ENCODE measurements around the gene ZNF133. TPM values are rescaled to one million over a fixed set of nuclear protein-coding genes. Genes with fewer than 3 reads are reported as not detected.
A peak's percentile ranks its signal among the peaks of the same experiment; 100 is the strongest.

Gene ZNF133
- total and polyA plus RNA-seq, 9 donors, result 13.1 to 23.9 (median 16.7) TPM

DNA sequence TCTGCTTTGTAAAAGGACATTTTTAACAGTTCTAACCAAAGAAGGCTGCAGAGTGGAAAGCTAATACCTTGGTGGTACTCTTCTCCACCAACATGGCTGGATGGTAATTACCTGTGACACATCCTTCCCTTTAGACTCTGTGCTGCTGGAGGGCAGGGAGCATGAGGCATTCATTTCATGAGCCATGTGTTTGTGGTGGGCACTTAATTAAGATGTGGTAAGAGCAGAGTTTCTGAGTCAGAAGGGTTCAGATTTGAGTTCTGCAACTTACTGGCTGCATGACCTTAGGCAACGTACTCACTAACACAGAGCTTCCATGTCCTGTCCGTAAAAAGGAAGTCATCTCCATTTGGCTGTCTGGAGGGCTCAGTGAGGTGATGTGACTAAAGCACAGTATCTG is 9.1 kb upstream of the ZNF133 start:
- DNase-seq, result no peak
- H3K27ac ChIP-seq (ENCODE audit: low read length), result no peak overlapping the region
- peaks cover 11% of the 10 kb centered on the region for H3K27me3 ChIP-seq (ENCODE audit: control insufficient read depth, insufficient read depth, low read length)
- H3K9me3 ChIP-seq (replicated peaks; ENCODE audit: control insufficient read depth, low read depth, low read length), result peaks cover 2% of the 10 kb centered on the region
- no peaks in the 10 kb centered on the region for H3K36me3 ChIP-seq (ENCODE audit: control insufficient read depth, insufficient read depth, low read length)
- no CpG with 5 or more reads among the region's 2 CpGs for WGBS (ENCODE audit: insufficient coverage)
- no peak overlapping the region for H3K4me3 ChIP-seq (ENCODE audit: low read length)
- no peaks in the 10 kb centered on the region for H3K4me1 ChIP-seq (ENCODE audit: control insufficient read depth, insufficient read depth, low read length)

DNA sequence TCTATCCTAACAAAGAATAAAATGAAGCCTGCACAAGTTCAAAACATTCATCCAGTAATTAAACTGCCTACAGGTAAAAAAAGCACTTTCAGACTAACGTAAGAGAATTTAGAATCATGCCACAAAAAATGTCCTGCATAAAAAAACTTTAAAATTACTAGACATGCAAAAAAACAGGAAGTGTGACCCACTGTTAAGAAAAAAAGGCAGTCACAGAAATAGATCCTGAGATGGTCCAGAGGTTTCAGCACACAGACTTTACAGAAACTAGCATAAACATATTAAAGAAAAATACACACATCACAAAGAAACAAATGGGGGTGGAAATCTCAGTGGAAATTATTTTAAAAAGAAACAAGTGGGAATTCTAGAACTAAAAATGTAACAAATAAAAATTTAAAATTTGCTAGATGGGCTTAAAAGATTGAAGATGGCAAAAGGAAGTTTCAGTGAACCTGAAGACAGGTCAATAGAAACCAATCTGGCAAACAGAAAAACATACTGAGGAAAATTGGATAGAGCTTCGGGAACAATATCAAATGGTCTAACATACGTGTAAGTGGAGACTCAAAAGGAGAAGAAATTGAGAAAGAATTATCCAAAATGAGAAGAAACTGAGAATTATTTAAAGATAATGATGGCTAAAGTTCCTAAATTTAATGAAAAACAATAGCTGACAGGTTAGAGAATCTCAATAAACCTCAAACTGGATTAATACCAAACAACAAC is 3.4 kb upstream of the ZNF133 start:
- 90% methylated on average over 2 of the region's 3 CpGs for WGBS (ENCODE audit: insufficient coverage)
- Histone ChIP-seq H3K9me3 (replicated peaks; ENCODE audit: control insufficient read depth, low read depth, low read length) (peaks cover 13% of the 10 kb centered on the region), H3K27me3 (ENCODE audit: control insufficient read depth, insufficient read depth, low read length) (peaks cover 7% of the 10 kb centered on the region), H3K4me1 (ENCODE audit: control insufficient read depth, insufficient read depth, low read length) (peaks cover 13% of the 10 kb centered on the region), H3K4me3 (ENCODE audit: low read length) (no peak overlapping the region), H3K27ac (ENCODE audit: low read length) (no peak overlapping the region), H3K36me3 (ENCODE audit: control insufficient read depth, insufficient read depth, low read length) (no peaks in the 10 kb centered on the region)
- DNase-seq, result no peak

DNA sequence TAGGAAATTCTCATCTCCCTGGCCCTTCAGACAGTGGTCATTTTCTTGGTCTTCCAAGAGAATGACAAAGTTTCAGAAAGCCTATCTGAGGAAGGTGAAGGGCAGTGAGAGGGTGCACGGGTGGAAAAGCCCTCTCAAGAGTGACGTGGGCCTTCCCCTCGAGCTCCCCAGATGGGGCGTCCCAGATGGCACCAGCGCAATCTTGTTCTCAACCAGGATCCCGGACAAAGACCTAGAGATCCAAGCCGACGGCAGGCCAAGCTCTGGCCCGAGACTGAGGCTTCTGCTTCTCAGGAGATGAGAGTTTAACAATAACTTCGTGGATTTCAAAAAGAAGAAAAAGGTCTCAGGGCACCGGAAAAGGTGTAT is 797 bp upstream of the ZNF133 start:
- Histone ChIP-seq H3K36me3 (ENCODE audit: control insufficient read depth, insufficient read depth, low read length) (peaks cover 16% of the 10 kb centered on the region), H3K4me3 (ENCODE audit: low read length) (peak overlapping the region; percentile 89), H3K27ac (ENCODE audit: low read length) (peak overlapping the region; percentile 88), H3K9me3 (replicated peaks; ENCODE audit: control insufficient read depth, low read depth, low read length) (peaks cover 13% of the 10 kb centered on the region), H3K4me1 (ENCODE audit: control insufficient read depth, insufficient read depth, low read length) (peaks cover 13% of the 10 kb centered on the region), H3K27me3 (ENCODE audit: control insufficient read depth, insufficient read depth, low read length) (peaks cover 4% of the 10 kb centered on the region)
- no peak for DNase-seq
- WGBS (ENCODE audit: insufficient coverage), result 5% methylated on average over 8 of the region's 11 CpGs

GRCh38 chr20:18288749-18289267 is 481 bp downstream of the ZNF133 start:
- WGBS (ENCODE audit: insufficient coverage), result 3% methylated on average over 18 of the region's 19 CpGs
- Histone ChIP-seq H3K27ac (ENCODE audit: low read length) (no peak overlapping the region), H3K27me3 (ENCODE audit: control insufficient read depth, insufficient read depth, low read length) (peaks cover 4% of the 10 kb centered on the region)

DNA sequence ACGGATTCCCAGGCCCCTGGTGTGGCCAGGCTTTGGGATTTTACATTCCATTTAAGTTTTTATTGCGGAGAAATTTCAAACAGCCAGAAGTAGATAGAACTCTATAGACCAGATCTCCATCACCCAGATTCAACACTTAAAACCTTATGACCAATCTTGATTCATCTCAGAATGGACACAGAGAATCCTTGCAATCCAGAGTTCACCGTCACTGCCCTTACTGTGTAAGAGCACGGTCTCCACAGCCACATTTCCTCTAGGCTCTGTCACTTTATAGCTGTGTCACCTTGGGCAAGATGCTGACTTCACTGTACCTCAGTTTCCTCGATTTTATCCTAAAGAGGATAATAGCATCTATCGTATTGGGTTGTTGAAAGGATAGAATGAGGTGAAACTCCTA is 979 bp downstream of the ZNF133 start:
- Histone ChIP-seq H3K4me1 (ENCODE audit: control insufficient read depth, insufficient read depth, low read length) (peaks cover 13% of the 10 kb centered on the region), H3K9me3 (replicated peaks; ENCODE audit: control insufficient read depth, low read depth, low read length) (peaks cover 21% of the 10 kb centered on the region), H3K27ac (ENCODE audit: low read length) (no peak overlapping the region), H3K4me3 (ENCODE audit: low read length) (peak overlapping the region; percentile 89), H3K27me3 (ENCODE audit: control insufficient read depth, insufficient read depth, low read length) (peaks cover 2% of the 10 kb centered on the region), H3K36me3 (ENCODE audit: control insufficient read depth, insufficient read depth, low read length) (peaks cover 23% of the 10 kb centered on the region)
- WGBS (ENCODE audit: insufficient coverage), result 80% methylated on average over 3 of the region's 6 CpGs
- no peak for DNase-seq

More at GRCh38 chr20:18288749-18289267, 481 bp downstream of the ZNF133 start:
- Histone ChIP-seq H3K9me3 (replicated peaks; ENCODE audit: control insufficient read depth, low read depth, low read length) (peaks cover 21% of the 10 kb centered on the region), H3K4me1 (ENCODE audit: control insufficient read depth, insufficient read depth, low read length) (peaks cover 13% of the 10 kb centered on the region), H3K36me3 (ENCODE audit: control insufficient read depth, insufficient read depth, low read length) (peaks cover 23% of the 10 kb centered on the region), H3K4me3 (ENCODE audit: low read length) (peak overlapping the region; percentile 89)
- no peak for DNase-seq

- H3K9me3 ChIP-seq (replicated peaks; ENCODE audit: control insufficient read depth, low read depth, low read length), result peaks cover 28% of the 10 kb centered on the region
- no peaks in the 10 kb centered on the region for H3K4me1 ChIP-seq (ENCODE audit: control insufficient read depth, insufficient read depth, low read length)
- DNase-seq, result no peak
- WGBS (ENCODE audit: insufficient coverage), result no CpG with 5 or more reads among the region's 3 CpGs
- H3K36me3 ChIP-seq (ENCODE audit: control insufficient read depth, insufficient read depth, low read length), result peaks cover 9% of the 10 kb centered on the region
- H3K4me3 ChIP-seq (ENCODE audit: low read length), result no peak overlapping the region
- no peaks in the 10 kb centered on the region for H3K27me3 ChIP-seq (ENCODE audit: control insufficient read depth, insufficient read depth, low read length)
- no peak overlapping the region for H3K27ac ChIP-seq (ENCODE audit: low read length)
Observed at GRCh38 chr20:18299364-18299763, 11.0 kb downstream of the ZNF133 start.

DNA sequence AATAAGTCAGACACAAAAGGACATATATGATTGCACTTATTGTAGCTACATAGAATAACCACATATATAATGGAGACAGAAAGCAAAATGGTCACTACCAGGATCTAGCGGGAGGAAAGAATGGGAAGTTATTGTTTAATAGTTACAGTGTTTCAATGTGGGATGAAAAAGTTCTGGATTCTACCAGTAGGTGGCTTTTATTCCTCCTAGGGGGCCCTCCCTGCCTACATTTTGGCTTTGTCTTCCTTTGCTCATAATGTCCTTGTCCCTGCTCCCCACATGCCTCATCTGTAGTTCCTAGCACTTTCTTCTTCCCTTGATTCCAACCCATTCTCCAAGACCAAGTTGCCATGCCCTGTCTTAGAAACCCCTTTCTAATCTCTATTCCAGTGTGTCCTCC is 16.3 kb downstream of the ZNF133 start:
- Histone ChIP-seq H3K4me3 (ENCODE audit: low read length) (no peak overlapping the region), H3K9me3 (replicated peaks; ENCODE audit: control insufficient read depth, low read depth, low read length) (peaks cover 2% of the 10 kb centered on the region), H3K36me3 (ENCODE audit: control insufficient read depth, insufficient read depth, low read length) (peaks cover 20% of the 10 kb centered on the region), H3K4me1 (ENCODE audit: control insufficient read depth, insufficient read depth, low read length) (no peaks in the 10 kb centered on the region), H3K27ac (ENCODE audit: low read length) (no peak overlapping the region), H3K27me3 (ENCODE audit: control insufficient read depth, insufficient read depth, low read length) (no peaks in the 10 kb centered on the region)
- no CpG with 5 or more reads among the region's 1 CpG for WGBS (ENCODE audit: insufficient coverage)
- DNase-seq, result no peak

GRCh38 chr20:18307301-18307700 is 19.0 kb downstream of the ZNF133 start:
- Histone ChIP-seq H3K9me3 (replicated peaks; ENCODE audit: control insufficient read depth, low read depth, low read length) (peaks cover 2% of the 10 kb centered on the region), H3K36me3 (ENCODE audit: control insufficient read depth, insufficient read depth, low read length) (peaks cover 22% of the 10 kb centered on the region), H3K4me3 (ENCODE audit: low read length) (no peak overlapping the region), H3K27ac (ENCODE audit: low read length) (no peak overlapping the region), H3K4me1 (ENCODE audit: control insufficient read depth, insufficient read depth, low read length) (no peaks in the 10 kb centered on the region), H3K27me3 (ENCODE audit: control insufficient read depth, insufficient read depth, low read length) (no peaks in the 10 kb centered on the region)
- WGBS (ENCODE audit: insufficient coverage), result no CpG with 5 or more reads among the region's 3 CpGs
- DNase-seq, result no peak

GRCh38 chr20:18310051-18310450 is 21.7 kb downstream of the ZNF133 start:
- Histone ChIP-seq H3K4me3 (ENCODE audit: low read length) (no peak overlapping the region), H3K9me3 (replicated peaks; ENCODE audit: control insufficient read depth, low read depth, low read length) (no peaks in the 10 kb centered on the region), H3K36me3 (ENCODE audit: control insufficient read depth, insufficient read depth, low read length) (peaks cover 33% of the 10 kb centered on the region), H3K27me3 (ENCODE audit: control insufficient read depth, insufficient read depth, low read length) (no peaks in the 10 kb centered on the region), H3K4me1 (ENCODE audit: control insufficient read depth, insufficient read depth, low read length) (no peaks in the 10 kb centered on the region), H3K27ac (ENCODE audit: low read length) (no peak overlapping the region)
- WGBS (ENCODE audit: insufficient coverage), result no CpG with 5 or more reads among the region's 5 CpGs
- DNase-seq, result no peak

DNA sequence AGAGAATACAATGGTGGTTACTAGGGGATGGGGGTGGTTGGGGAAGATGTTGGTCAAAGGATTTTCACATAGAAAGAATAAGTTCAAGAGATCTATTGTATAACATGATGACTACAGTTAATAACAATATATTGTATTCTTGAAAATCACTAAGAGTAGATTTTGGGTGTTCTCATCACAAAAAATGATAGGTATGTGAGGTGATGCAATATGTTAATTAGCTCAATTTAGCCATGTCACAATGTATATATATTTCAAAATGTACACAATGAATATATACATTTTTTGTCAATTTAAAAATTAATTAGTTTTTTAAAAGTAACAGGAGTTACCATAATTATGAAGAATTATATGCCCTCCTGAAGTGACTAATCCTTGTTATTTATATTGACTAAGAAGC is 22.3 kb downstream of the ZNF133 start:
- Histone ChIP-seq H3K4me3 (ENCODE audit: low read length) (no peak overlapping the region), H3K27ac (ENCODE audit: low read length) (no peak overlapping the region), H3K36me3 (ENCODE audit: control insufficient read depth, insufficient read depth, low read length) (peaks cover 35% of the 10 kb centered on the region), H3K4me1 (ENCODE audit: control insufficient read depth, insufficient read depth, low read length) (no peaks in the 10 kb centered on the region), H3K27me3 (ENCODE audit: control insufficient read depth, insufficient read depth, low read length) (no peaks in the 10 kb centered on the region), H3K9me3 (replicated peaks; ENCODE audit: control insufficient read depth, low read depth, low read length) (no peaks in the 10 kb centered on the region)
- no peak for DNase-seq
